ENCODE data around the gene PLLP.

GRCh38 chr16:57313509-57313908 lies 29.0 kb upstream of the PLLP start:
- no peak for TF ChIP-seq CTCF (conservative IDR thresholded peaks at IDR 0.05)
- TF ChIP-seq EZH2 (IDR thresholded peaks at IDR 0.05; ENCODE audit: low read depth), result no peak
